Fibroblast of lung (primary cell): Measurements from ENCODE around the gene NAA10.

Source experiments
- EZH2 ChIP-seq: IDR thresholded peaks from 2 replicates; pipeline ENCODE4 v1.5.1; 2012; ENCODE audit warnings: low read length, control low read depth, mild to moderate bottlenecking; ENCODE audit errors: missing control alignments
- TF ChIP-seq, protein P1 (sequence below), 2 donors: IDR thresholded peaks in 1 of 2; conservative IDR thresholded peaks in 1 of 2; 1 replicate in 1 of 2; 2 replicates in 1 of 2; pipeline ENCODE4 v1.5.1; 2011 to 2012; ENCODE audit warnings: low read length in 2 of 2, control low read depth in 1 of 2, inconsistent platforms in 1 of 2, low read depth in 1 of 2, mild to moderate bottlenecking in 1 of 2

DNA sequence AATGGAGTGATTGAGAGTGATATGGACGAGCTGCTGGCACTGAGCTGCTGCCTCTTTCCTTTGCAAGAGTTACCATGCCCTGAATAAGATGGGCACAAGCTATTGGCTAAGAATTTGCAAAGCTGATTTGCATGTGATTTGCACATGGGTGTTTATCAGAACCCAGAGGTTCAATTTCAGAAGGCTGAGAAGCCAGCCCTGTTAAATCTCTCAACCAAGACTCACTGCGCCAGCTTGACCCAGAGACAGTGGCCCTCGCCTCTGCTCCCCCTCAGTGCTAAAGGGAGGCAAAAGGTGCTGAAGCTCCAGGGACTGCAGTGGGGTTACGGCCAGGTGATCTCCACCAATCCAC, 9.5 kb downstream of the NAA10 start:
- TF ChIP-seq, protein P1, sequence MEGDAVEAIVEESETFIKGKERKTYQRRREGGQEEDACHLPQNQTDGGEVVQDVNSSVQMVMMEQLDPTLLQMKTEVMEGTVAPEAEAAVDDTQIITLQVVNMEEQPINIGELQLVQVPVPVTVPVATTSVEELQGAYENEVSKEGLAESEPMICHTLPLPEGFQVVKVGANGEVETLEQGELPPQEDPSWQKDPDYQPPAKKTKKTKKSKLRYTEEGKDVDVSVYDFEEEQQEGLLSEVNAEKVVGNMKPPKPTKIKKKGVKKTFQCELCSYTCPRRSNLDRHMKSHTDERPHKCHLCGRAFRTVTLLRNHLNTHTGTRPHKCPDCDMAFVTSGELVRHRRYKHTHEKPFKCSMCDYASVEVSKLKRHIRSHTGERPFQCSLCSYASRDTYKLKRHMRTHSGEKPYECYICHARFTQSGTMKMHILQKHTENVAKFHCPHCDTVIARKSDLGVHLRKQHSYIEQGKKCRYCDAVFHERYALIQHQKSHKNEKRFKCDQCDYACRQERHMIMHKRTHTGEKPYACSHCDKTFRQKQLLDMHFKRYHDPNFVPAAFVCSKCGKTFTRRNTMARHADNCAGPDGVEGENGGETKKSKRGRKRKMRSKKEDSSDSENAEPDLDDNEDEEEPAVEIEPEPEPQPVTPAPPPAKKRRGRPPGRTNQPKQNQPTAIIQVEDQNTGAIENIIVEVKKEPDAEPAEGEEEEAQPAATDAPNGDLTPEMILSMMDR (conservative IDR thresholded peaks at IDR 0.05 in 1 of 2, IDR thresholded peaks at IDR 0.05 in 1 of 2; ENCODE audit: low read depth in 1 of 2, low read length in 2 of 2), result no peak
- TF ChIP-seq EZH2, result no peak
